IMR-90 (cell line): ENCODE results near the gene AP1M2. TPM values are rescaled to one million over a fixed set of nuclear protein-coding genes. Genes with fewer than 3 reads are reported as not detected.

Experiments used
- ATAC-seq: fragments of 200-7000 bp; cut with Tn5 transposase; 2 replicates; pipeline ENCODE4 v1.9.1; 2020; ENCODE audit warnings: low read depth, mild to moderate bottlenecking, moderate library complexity
- BruUV-seq: library from RNA; stranded (reverse); fragments of 400-500 nt; replicated peaks from 2 replicates; lab custom pipeline; 2021; lab: Mats Ljungman, UMichigan
- CTCF ChIA-PET: fragments of 300-600 bp; formaldehyde crosslinking; extraction: SDS; loops from one replicate; lab custom pipeline; 2021; ENCODE audit warnings: antibody characterized with exemption; lab: Yijun Ruan, JAX
- POLR2A ChIA-PET: fragments of 300-600 bp; sonication (Branson Sonifier 250); formaldehyde crosslinking; loops from one replicate; lab custom pipeline; 2022; ENCODE audit warnings: antibody characterized with exemption; ENCODE audit not compliant: unreplicated experiment; lab: Charles Lee
- DNase-seq: peaks from one replicate; pipeline ENCODE4 v3.0.0; 2013
- H2AFZ ChIP-seq: replicated peaks from 2 replicates; pipeline ENCODE3; 2013; ENCODE audit warnings: low read length, mild to moderate bottlenecking; ENCODE audit not compliant: poor library complexity
- H2AK5ac ChIP-seq: 2 replicates; pipeline ENCODE4 v1.6.1; 2013; ENCODE audit warnings: low read depth, low read length, inconsistent platforms
- H2AK9ac ChIP-seq: replicated peaks from 2 replicates; pipeline ENCODE3; 2013; ENCODE audit warnings: mild to moderate bottlenecking, low read depth, low read length, moderate library complexity; ENCODE audit not compliant: poor library complexity
- H2BK120ac ChIP-seq: 2 replicates; pipeline ENCODE4 v1.6.1; 2013; ENCODE audit warnings: low read depth, low read length, inconsistent platforms
- H2BK15ac ChIP-seq: 3 replicates; pipeline ENCODE4 v1.6.1; 2013; ENCODE audit warnings: low read depth, low read length, inconsistent platforms
- H2BK20ac ChIP-seq: 2 replicates; pipeline ENCODE4 v1.6.1; 2013; ENCODE audit warnings: low read depth, mild to moderate bottlenecking, inconsistent platforms, low read length, moderate library complexity
- H2BK5ac ChIP-seq: 2 replicates; pipeline ENCODE4 v1.6.1; 2013; ENCODE audit warnings: mild to moderate bottlenecking, low read depth, low read length, inconsistent platforms; ENCODE audit not compliant: poor library complexity, severe bottlenecking
- H3K14ac ChIP-seq: replicated peaks from 2 replicates; pipeline ENCODE4 v1.6.1; 2013; ENCODE audit warnings: low read depth, low read length, inconsistent platforms
- H3K18ac ChIP-seq: 2 replicates; pipeline ENCODE4 v1.6.1; 2013; ENCODE audit warnings: low read depth, low read length, control low read depth
- H3K23ac ChIP-seq: 2 replicates; pipeline ENCODE4 v1.6.1; 2013; ENCODE audit warnings: low read depth, low read length, inconsistent platforms
- H3K27ac ChIP-seq: 2 replicates; pipeline ENCODE4 v1.5.1; 2013; ENCODE audit warnings: mild to moderate bottlenecking, control low read depth, low read length; ENCODE audit not compliant: insufficient read depth
- H3K27me3 ChIP-seq: 2 replicates; pipeline ENCODE4 v1.6.1; 2013; ENCODE audit warnings: low read length; ENCODE audit not compliant: control insufficient read depth, insufficient read depth
- H3K36me3 ChIP-seq: 2 replicates; pipeline ENCODE4 v1.6.1; 2013; ENCODE audit warnings: low read length, mixed read lengths; ENCODE audit not compliant: control insufficient read depth, insufficient read depth
- H3K4ac ChIP-seq: 2 replicates; pipeline ENCODE4 v1.6.1; 2013; ENCODE audit warnings: low read depth, low read length, inconsistent platforms
- H3K4me1 ChIP-seq: 2 replicates; pipeline ENCODE4 v1.6.1; 2013; ENCODE audit warnings: low read length, mixed read lengths; ENCODE audit not compliant: control insufficient read depth, insufficient read depth
- H3K4me2 ChIP-seq: 2 replicates; pipeline ENCODE4 v1.6.1; 2013; ENCODE audit warnings: low read depth, mild to moderate bottlenecking, control low read depth, low read length, moderate library complexity
- H3K4me3 ChIP-seq: 2 replicates; pipeline ENCODE4 v1.5.1; 2013; ENCODE audit warnings: low read depth, mild to moderate bottlenecking, control low read depth, low read length, moderate library complexity; ENCODE audit not compliant: insufficient read depth
- H3K56ac ChIP-seq: 2 replicates; pipeline ENCODE4 v1.6.1; 2013; ENCODE audit warnings: low read length, inconsistent platforms; ENCODE audit not compliant: insufficient read depth; ENCODE audit errors: extremely low read depth
- H3K79me1 ChIP-seq, 2 experiments: 2 replicates each; pipeline ENCODE4 v1.6.1; 2013; ENCODE audit warnings: low read length in 2 of 2, inconsistent platforms in 1 of 2, low read depth in 1 of 2
- H3K9ac ChIP-seq: 2 replicates; pipeline ENCODE4 v1.6.1; 2013; ENCODE audit warnings: low read depth, low read length, control low read depth
- H3K9me1 ChIP-seq: 2 replicates; pipeline ENCODE4 v1.6.1; 2013; ENCODE audit warnings: low read length, inconsistent platforms; ENCODE audit not compliant: insufficient read depth
- H3K9me3 ChIP-seq: 2 replicates; pipeline ENCODE4 v1.6.1; 2013; ENCODE audit warnings: low read length; ENCODE audit not compliant: control insufficient read depth, insufficient read depth
- H4K20me1 ChIP-seq: 2 replicates; pipeline ENCODE4 v1.6.1; 2013; ENCODE audit warnings: low read length, inconsistent platforms; ENCODE audit not compliant: insufficient read depth
- H4K5ac ChIP-seq: 2 replicates; pipeline ENCODE4 v1.6.1; 2013; ENCODE audit warnings: mild to moderate bottlenecking, low read depth, low read length, control low read depth
- H4K8ac ChIP-seq, 2 experiments: 2 replicates each; pipeline ENCODE4 v1.6.1; 2013; ENCODE audit warnings: low read depth in 2 of 2, low read length in 2 of 2, control low read depth in 1 of 2, inconsistent platforms in 1 of 2
- H4K91ac ChIP-seq: 2 replicates; pipeline ENCODE4 v1.6.1; 2013; ENCODE audit warnings: low read depth, low read length, inconsistent platforms; ENCODE audit not compliant: insufficient read depth
- CTCF ChIP-seq: conservative IDR thresholded peaks from 2 replicates; pipeline ENCODE4 v1.5.1; 2012; ENCODE audit warnings: mild to moderate bottlenecking, low read depth, low read length, improper control_type of control experiment
- WGBS, 2 experiments: methylation state at CpG; one replicate each; pipeline versions ENCODE4 v1.1.5 to v1.1.7; 2013; ENCODE audit warnings: missing lambda C conversion rate in 2 of 2; ENCODE audit not compliant: insufficient read length in 1 of 2; ENCODE audit errors: extremely low coverage in 2 of 2; 5-methylcytosine and 5-hydroxymethylcytosine counted together
- dilution Hi-C: fragments of 300-500 bp; cut with HindIII; formaldehyde crosslinking; loops from one replicate; pipeline ENCODE4 v1.14.3; 2018; ENCODE audit warnings: low sequenced_read_pairs; ENCODE audit not compliant: unreplicated experiment
- in situ Hi-C: fragments of 300-500 bp; cut with MboI; formaldehyde crosslinking; loops from 3 replicates; pipeline ENCODE4 v1.14.3; 2019; ENCODE audit warnings: low sequenced_read_pairs, inconsistent platforms, mixed read lengths
- intact Hi-C: fragments of 100-400 bp; cut with micrococcal nuclease; formaldehyde crosslinking; loops from 2 replicates; pipeline ENCODE4 v1.10.0; 2022
- polyA plus RNA-seq, 3 experiments: library from polyadenylated mRNA; depleted of rRNA; stranded (reverse); fragments of >200 nt; gene quantifications; 2 replicates each; pipeline ENCODE4 v1.2.3, GENCODE V29; 2012; ENCODE audit warnings: low replicate concordance in 1 of 3
- total RNA-seq: library from RNA; depleted of rRNA; stranded (reverse); fragments of >200 nt; gene quantifications from 2 replicates; pipeline ENCODE4 v1.2.3, GENCODE V29; 2012
- TF ChIP-seq, protein P1 (sequence below): fragments of 150-350 bp; IDR thresholded peaks from 2 replicates; pipeline ENCODE4 v1.6.1; 2017; ENCODE audit warnings: mild to moderate bottlenecking, antibody characterized with exemption, low read length, low read depth

Gene AP1M2
- total and polyA plus RNA-seq, 2 of the 4 experiments (the other 2 are of a cell fraction) = 0.17 TPM; not detected in 1

DNA sequence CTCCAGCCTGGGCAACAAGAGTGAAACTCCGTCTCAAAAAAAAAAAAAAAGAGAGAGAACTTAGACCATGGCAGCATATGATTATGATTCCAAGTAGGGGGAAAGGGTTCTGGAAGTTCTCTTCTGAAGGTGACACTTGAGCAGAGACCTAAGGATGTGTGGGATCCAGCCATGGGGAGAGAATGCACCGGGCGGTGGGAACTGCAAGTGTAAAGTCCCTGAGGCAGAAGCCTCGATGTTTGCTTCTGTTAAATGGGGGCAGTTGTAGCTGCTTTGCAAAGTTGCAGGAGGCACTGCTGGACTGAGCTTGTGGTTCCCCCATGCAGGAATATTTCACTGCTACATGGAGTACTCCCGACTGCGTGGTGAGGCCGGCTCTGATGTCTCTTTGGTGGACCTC lies 47.3 kb upstream of the AP1M2 start:
- H3K27me3 ChIP-seq = no peaks in the 10 kb centered on the region
- no peaks in the 10 kb centered on the region; a peak in 2 of 4 replicates for H3K79me1 ChIP-seq
- WGBS, 2 experiments = 97% methylated on average over 6 of the region's 7 CpGs; no CpG with 5 or more reads in 1 of the 2 experiments
- DNase-seq (no peak), ATAC-seq (no peak)
- ChIA-PET CTCF (no interaction called here), POLR2A (no interaction called here)
- H3K27ac ChIP-seq = no peak overlapping the region
- no peak overlapping the region for H2AK9ac ChIP-seq
- H4K8ac ChIP-seq = no peak overlapping the region
- no peak overlapping the region for H4K91ac ChIP-seq
- H3K14ac ChIP-seq = no peak overlapping the region
- no peak overlapping the region for H3K4me2 ChIP-seq
- H3K23ac ChIP-seq = no peak overlapping the region
- H3K56ac ChIP-seq = no peak overlapping the region
- H3K4me1 ChIP-seq = no peaks in the 10 kb centered on the region
- H3K36me3 ChIP-seq = peaks cover 54% of the 10 kb centered on the region
- H3K18ac ChIP-seq = no peak overlapping the region
- peaks cover 7% of the 10 kb centered on the region; the same call in 1 of the 2 replicates for H3K9me1 ChIP-seq
- H3K9ac ChIP-seq = no peak overlapping the region
- H2AK5ac ChIP-seq = no peak overlapping the region
- H2BK20ac ChIP-seq = no peak overlapping the region
- H2BK5ac ChIP-seq = no peak overlapping the region
- in situ Hi-C loops = no loop called here
- no peak overlapping the region for H2BK15ac ChIP-seq
- intact Hi-C loops = no loop called here
- no TSS peak for BruUV-seq
- peaks cover 4% of the 10 kb centered on the region; the same call in 1 of the 2 replicates for H4K20me1 ChIP-seq
- H3K4me3 ChIP-seq = no peak overlapping the region
- dilution Hi-C loops = no loop called here
- no peaks in the 10 kb centered on the region for H3K9me3 ChIP-seq
- no peak overlapping the region for H3K4ac ChIP-seq
- no peak overlapping the region for H2AFZ ChIP-seq
- no peak overlapping the region for H2BK120ac ChIP-seq
- H4K5ac ChIP-seq = no peak overlapping the region
- TF ChIP-seq, protein P1, sequence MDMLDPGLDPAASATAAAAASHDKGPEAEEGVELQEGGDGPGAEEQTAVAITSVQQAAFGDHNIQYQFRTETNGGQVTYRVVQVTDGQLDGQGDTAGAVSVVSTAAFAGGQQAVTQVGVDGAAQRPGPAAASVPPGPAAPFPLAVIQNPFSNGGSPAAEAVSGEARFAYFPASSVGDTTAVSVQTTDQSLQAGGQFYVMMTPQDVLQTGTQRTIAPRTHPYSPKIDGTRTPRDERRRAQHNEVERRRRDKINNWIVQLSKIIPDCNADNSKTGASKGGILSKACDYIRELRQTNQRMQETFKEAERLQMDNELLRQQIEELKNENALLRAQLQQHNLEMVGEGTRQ = no peak
- no peak for TF ChIP-seq CTCF
